Measurements from ENCODE around the gene GULP1.

Gene GULP1

GRCh38 chr2:188474316-188474715, 182.6 kb downstream of the GULP1 start:
- ATAC-seq = no peak
- TF ChIP-seq TCF4 (CRISPR knock-in tag; IDR thresholded peaks at IDR 0.05; ENCODE audit: borderline replicate concordance) (no peak), ZFP30 (CRISPR knock-in tag; IDR thresholded peaks at IDR 0.05) (no peak), ZNF70 (CRISPR knock-in tag; IDR thresholded peaks at IDR 0.05) (no peak), CREB5 (CRISPR knock-in tag; IDR thresholded peaks at IDR 0.05; ENCODE audit: low read depth) (no peak), TSHZ2 (CRISPR knock-in tag; IDR thresholded peaks at IDR 0.05) (no peak), ZFP3 (CRISPR knock-in tag; IDR thresholded peaks at IDR 0.05) (no peak), CSDC2 (CRISPR knock-in tag; IDR thresholded peaks at IDR 0.05) (no peak), SNAI2 (CRISPR knock-in tag; IDR thresholded peaks at IDR 0.05) (no peak), PATZ1 (CRISPR knock-in tag; IDR thresholded peaks at IDR 0.05; ENCODE audit: borderline replicate concordance) (no peak), OSR1 (CRISPR knock-in tag; IDR thresholded peaks at IDR 0.05) (no peak), ZNF565 (CRISPR knock-in tag; conservative IDR thresholded peaks at IDR 0.05; ENCODE audit: low read depth) (no peak), ISL1 (CRISPR knock-in tag; IDR thresholded peaks at IDR 0.05) (no peak)

GRCh38 chr2:188475945-188476344, 184.3 kb downstream of the GULP1 start:
- ATAC-seq = peak; percentile 97
- TF ChIP-seq PPARA (CRISPR knock-in tag; IDR thresholded peaks at IDR 0.05; ENCODE audit: borderline replicate concordance) (no peak), ISL1 (CRISPR knock-in tag; IDR thresholded peaks at IDR 0.05) (peak; percentile 94), OSR1 (CRISPR knock-in tag; IDR thresholded peaks at IDR 0.05) (no peak), ZFP3 (CRISPR knock-in tag; IDR thresholded peaks at IDR 0.05) (peak; percentile 52; the same call in 1 of the 2 replicates), TCF4 (CRISPR knock-in tag; IDR thresholded peaks at IDR 0.05; ENCODE audit: borderline replicate concordance) (peak; percentile 74), ZNF565 (CRISPR knock-in tag; conservative IDR thresholded peaks at IDR 0.05; ENCODE audit: low read depth) (no peak), ZFP30 (CRISPR knock-in tag; IDR thresholded peaks at IDR 0.05) (no peak), TSHZ2 (CRISPR knock-in tag; IDR thresholded peaks at IDR 0.05) (peak; percentile 92), ESRRG (CRISPR knock-in tag; IDR thresholded peaks at IDR 0.05) (0 out of 2 replicates have a peak, but pooled peaks have one; percentile 11), SNAI2 (CRISPR knock-in tag; IDR thresholded peaks at IDR 0.05) (0 out of 2 replicates have a peak, but pooled peaks have one; percentile 46), POU6F1 (CRISPR knock-in tag; IDR thresholded peaks at IDR 0.05; ENCODE audit: borderline replicate concordance, low read depth) (0 out of 2 replicates have a peak, but pooled peaks have one; percentile 27), RARB (CRISPR knock-in tag; IDR thresholded peaks at IDR 0.05) (0 out of 2 replicates have a peak, but pooled peaks have one; percentile 32), TOX (CRISPR knock-in tag; IDR thresholded peaks at IDR 0.05; ENCODE audit: borderline replicate concordance) (peak; percentile 62; the same call in 1 of the 2 replicates), CSRNP3 (CRISPR knock-in tag; IDR thresholded peaks at IDR 0.05) (0 out of 2 replicates have a peak, but pooled peaks have one; percentile 23), CREB5 (CRISPR knock-in tag; IDR thresholded peaks at IDR 0.05; ENCODE audit: low read depth) (peak; percentile 74; the same call in 1 of the 2 replicates), CSDC2 (CRISPR knock-in tag; IDR thresholded peaks at IDR 0.05) (no peak)
